MM.1S (cell line): ENCODE data around the gene PPP2R5E.
"Not testable (repeated sequence)": the region's sequence is repeated elsewhere in the genome, so short reads cannot be mapped to it uniquely, and the experiment has no call there.

Experiments
- DNase-seq: peaks from one replicate; pipeline ENCODE4 v3.0.0-alpha.2; 2015
- H2AFZ ChIP-seq: fragments of 300-600 bp; sonication (generic); 2 replicates; pipeline ENCODE4 v1.6.0; 2016; ENCODE audit warnings: antibody characterized with exemption, low read length
- H3F3A ChIP-seq: fragments of 300-600 bp; sonication (generic); 2 replicates; pipeline ENCODE4 v1.6.1; 2016; ENCODE audit warnings: mild to moderate bottlenecking, antibody characterized with exemption, low read length, moderate library complexity, mixed read lengths; ENCODE audit not compliant: insufficient read depth
- H3K27ac ChIP-seq: fragments of 300-600 bp; sonication (generic); 2 replicates; pipeline ENCODE4 v1.5.1; 2016; ENCODE audit warnings: mild to moderate bottlenecking, low read length
- H3K27me3 ChIP-seq: fragments of 300-600 bp; sonication (generic); replicated peaks from 2 replicates; pipeline ENCODE4 v1.6.0; 2016; ENCODE audit warnings: low read length; ENCODE audit not compliant: insufficient read depth
- H3K36me3 ChIP-seq: fragments of 300-600 bp; sonication (generic); replicated peaks from 2 replicates; pipeline ENCODE4 v1.6.1; 2016; ENCODE audit warnings: mild to moderate bottlenecking, low read length, mixed read lengths; ENCODE audit not compliant: insufficient read depth
- H3K4me1 ChIP-seq: fragments of 300-600 bp; sonication (generic); 2 replicates; pipeline ENCODE4 v1.6.1; 2016; ENCODE audit warnings: low read length, mixed read lengths
- H3K4me2 ChIP-seq: fragments of 300-600 bp; sonication (generic); 2 replicates; pipeline ENCODE4 v1.6.0; 2016; ENCODE audit warnings: low read depth, low read length
- H3K4me3 ChIP-seq: fragments of 300-600 bp; sonication (generic); 2 replicates; pipeline ENCODE4 v1.5.1; 2016; ENCODE audit warnings: low read length, mixed read lengths
- H3K79me2 ChIP-seq: fragments of 300-600 bp; sonication (generic); 2 replicates; pipeline ENCODE4 v1.6.1; 2016; ENCODE audit warnings: mixed run types, low read length, mixed read lengths
- H3K9ac ChIP-seq: fragments of 300-600 bp; sonication (generic); 2 replicates; pipeline ENCODE4 v1.6.1; 2016; ENCODE audit warnings: low read length, mixed read lengths
- H3K9me2 ChIP-seq: fragments of 300-600 bp; sonication (generic); replicated peaks from 2 replicates; pipeline ENCODE4 v1.6.1; 2016; ENCODE audit warnings: mild to moderate bottlenecking, low read length, mixed read lengths; ENCODE audit not compliant: insufficient read depth
- H3K9me3 ChIP-seq: fragments of 300-600 bp; sonication (generic); replicated peaks from 2 replicates; pipeline ENCODE4 v1.6.1; 2016; ENCODE audit warnings: mild to moderate bottlenecking, low read length, mixed read lengths; ENCODE audit not compliant: insufficient read depth
- H4K20me1 ChIP-seq: fragments of 300-600 bp; sonication (generic); 2 replicates; pipeline ENCODE4 v1.6.1; 2016; ENCODE audit warnings: mild to moderate bottlenecking, low read length, moderate library complexity, mixed read lengths; ENCODE audit not compliant: insufficient read depth
- CTCF ChIP-seq: fragments of 300-600 bp; sonication (generic); IDR thresholded peaks from 2 replicates; pipeline ENCODE4 v1.5.1; 2016; ENCODE audit warnings: antibody characterized with exemption, low read length, mixed read lengths
- EZH2 ChIP-seq: fragments of 300-600 bp; sonication (generic); optimal IDR thresholded peaks from 2 replicates; pipeline ENCODE3; 2017; ENCODE audit warnings: low read depth, mild to moderate bottlenecking, antibody characterized with exemption, low read length, mixed read lengths
- EZH2phosphoT487 ChIP-seq: fragments of 300-600 bp; sonication (generic); IDR thresholded peaks from 2 replicates; pipeline ENCODE4 v1.6.1; 2018; ENCODE audit warnings: antibody characterized with exemption, low read length

The PPP2R5E gene

GRCh38 chr14:63533474-63533873 lies 9.7 kb downstream of the PPP2R5E start:
- Histone ChIP-seq H3K4me1 (no peaks in the 10 kb centered on the region), H3K27ac (no peak overlapping the region), H3K9me3 (no peaks in the 10 kb centered on the region), H3K36me3 (no peaks in the 10 kb centered on the region), H3K4me2 (no peak overlapping the region), H3K9ac (no peak overlapping the region), H3K4me3 (no peak overlapping the region), H3F3A (no peaks in the 10 kb centered on the region), H3K9me2 (no peaks in the 10 kb centered on the region), H3K79me2 (peaks cover 67% of the 10 kb centered on the region), H2AFZ (no peak overlapping the region), H4K20me1 (no peaks in the 10 kb centered on the region), H3K27me3 (no peaks in the 10 kb centered on the region)
- no peak for DNase-seq
- TF ChIP-seq CTCF (no peak), EZH2 (no peak), EZH2phosphoT487 (no peak)

GRCh38 chr14:63524537-63525155 lies 18.5 kb downstream of the PPP2R5E start:
- no peak overlapping the region for H3K9ac ChIP-seq
- H4K20me1 ChIP-seq, result no peaks in the 10 kb centered on the region
- H3K9me3 ChIP-seq, result no peaks in the 10 kb centered on the region
- no peak overlapping the region for H3K27ac ChIP-seq
- no peak overlapping the region for H2AFZ ChIP-seq
- no peaks in the 10 kb centered on the region for H3F3A ChIP-seq
- no peaks in the 10 kb centered on the region for H3K4me1 ChIP-seq
- H3K4me2 ChIP-seq, result no peak overlapping the region
- H3K36me3 ChIP-seq, result no peaks in the 10 kb centered on the region
- no peak for DNase-seq
- H3K27me3 ChIP-seq, result no peaks in the 10 kb centered on the region
- no peaks in the 10 kb centered on the region for H3K9me2 ChIP-seq
- TF ChIP-seq EZH2, result no peak
- TF ChIP-seq EZH2phosphoT487, result no peak
- TF ChIP-seq CTCF, result no peak
- peaks cover 50% of the 10 kb centered on the region for H3K79me2 ChIP-seq
- no peak overlapping the region for H3K4me3 ChIP-seq

GRCh38 chr14:63523735-63524426 lies 19.3 kb downstream of the PPP2R5E start:
- H3K27ac ChIP-seq, result no peak overlapping the region
- no peak overlapping the region for H3K9ac ChIP-seq
- no peaks in the 10 kb centered on the region for H3K27me3 ChIP-seq
- no peaks in the 10 kb centered on the region for H3F3A ChIP-seq
- H3K4me2 ChIP-seq, result no peak overlapping the region
- no peaks in the 10 kb centered on the region for H4K20me1 ChIP-seq
- peaks cover 44% of the 10 kb centered on the region for H3K79me2 ChIP-seq
- H3K9me2 ChIP-seq, result no peaks in the 10 kb centered on the region
- DNase-seq, result no peak
- H3K9me3 ChIP-seq, result no peaks in the 10 kb centered on the region
- no peaks in the 10 kb centered on the region for H3K4me1 ChIP-seq
- no peak overlapping the region for H3K4me3 ChIP-seq
- H2AFZ ChIP-seq, result no peak overlapping the region
- TF ChIP-seq EZH2phosphoT487 (no peak), CTCF (no peak), EZH2 (no peak)
- H3K36me3 ChIP-seq, result no peaks in the 10 kb centered on the region

GRCh38 chr14:63522511-63522910 lies 20.7 kb downstream of the PPP2R5E start:
- not testable (repeated sequence) for H3K4me3 ChIP-seq, H3K4me1 ChIP-seq, H3K27ac ChIP-seq, H4K20me1 ChIP-seq, DNase-seq, H3K9me3 ChIP-seq, H3K9ac ChIP-seq, H3K27me3 ChIP-seq, H3K36me3 ChIP-seq, H3F3A ChIP-seq, H3K4me2 ChIP-seq, H2AFZ ChIP-seq, H3K9me2 ChIP-seq
- H3K79me2 ChIP-seq, result peaks cover 45% of the 10 kb centered on the region
